ENCODE measurements around the gene CXXC5. TPM values are rescaled to one million over a fixed set of nuclear protein-coding genes. Genes with fewer than 3 reads are reported as not detected.

CXXC5 gene
- total and polyA plus RNA-seq, 9 of the 15 experiments (the other 6 are each of a cell fraction or from before 2014, with no cell fraction given): 1.9 to 123 (median 45.8) TPM

GRCh38 chr5:139669662-139670368 lies 21.7 kb downstream of the CXXC5 start (continued):
- TF ChIP-seq ZBTB11 (CRISPR knock-in tag; IDR thresholded peaks at IDR 0.05) (peak in 1 of 3 experiments; percentile 81; a peak in 2 of 6 replicates), MAFG (tag; conservative IDR thresholded peaks at IDR 0.05) (no peak), KDM1A (IDR thresholded peaks at IDR 0.05) (peak; percentile 47 to 81; a peak in 2 of 4 replicates), SMARCA4 (IDR thresholded peaks at IDR 0.05) (peak; percentile 93), GABPB1 (CRISPR knock-in tag; IDR thresholded peaks at IDR 0.05) (peak; percentile 73; the same call in 1 of the 2 replicates), ZNF644 (tag; IDR thresholded peaks at IDR 0.05; ENCODE audit: low read depth) (peak; percentile 84), DACH1 (IDR thresholded peaks at IDR 0.05; ENCODE audit: partially characterized antibody) (peak; percentile 95), TAF1 (IDR thresholded peaks at IDR 0.05; ENCODE audit: control insufficient read depth, extremely low read depth, insufficient read depth, low read length, severe bottlenecking) (peak; percentile 64), MTA2 (IDR thresholded peaks at IDR 0.05; ENCODE audit: low read depth) (peak; percentile 89), RBFOX2 (IDR thresholded peaks at IDR 0.05; ENCODE audit: low read depth, low read length) (peak; percentile 77), MNT (conservative IDR thresholded peaks at IDR 0.05) (peak; percentile 73 to 92), KLF6 (CRISPR knock-in tag; IDR thresholded peaks at IDR 0.05; ENCODE audit: borderline replicate concordance) (peak; percentile 69; the same call in 1 of the 2 replicates)
- TF ChIP-seq, protein P1, sequence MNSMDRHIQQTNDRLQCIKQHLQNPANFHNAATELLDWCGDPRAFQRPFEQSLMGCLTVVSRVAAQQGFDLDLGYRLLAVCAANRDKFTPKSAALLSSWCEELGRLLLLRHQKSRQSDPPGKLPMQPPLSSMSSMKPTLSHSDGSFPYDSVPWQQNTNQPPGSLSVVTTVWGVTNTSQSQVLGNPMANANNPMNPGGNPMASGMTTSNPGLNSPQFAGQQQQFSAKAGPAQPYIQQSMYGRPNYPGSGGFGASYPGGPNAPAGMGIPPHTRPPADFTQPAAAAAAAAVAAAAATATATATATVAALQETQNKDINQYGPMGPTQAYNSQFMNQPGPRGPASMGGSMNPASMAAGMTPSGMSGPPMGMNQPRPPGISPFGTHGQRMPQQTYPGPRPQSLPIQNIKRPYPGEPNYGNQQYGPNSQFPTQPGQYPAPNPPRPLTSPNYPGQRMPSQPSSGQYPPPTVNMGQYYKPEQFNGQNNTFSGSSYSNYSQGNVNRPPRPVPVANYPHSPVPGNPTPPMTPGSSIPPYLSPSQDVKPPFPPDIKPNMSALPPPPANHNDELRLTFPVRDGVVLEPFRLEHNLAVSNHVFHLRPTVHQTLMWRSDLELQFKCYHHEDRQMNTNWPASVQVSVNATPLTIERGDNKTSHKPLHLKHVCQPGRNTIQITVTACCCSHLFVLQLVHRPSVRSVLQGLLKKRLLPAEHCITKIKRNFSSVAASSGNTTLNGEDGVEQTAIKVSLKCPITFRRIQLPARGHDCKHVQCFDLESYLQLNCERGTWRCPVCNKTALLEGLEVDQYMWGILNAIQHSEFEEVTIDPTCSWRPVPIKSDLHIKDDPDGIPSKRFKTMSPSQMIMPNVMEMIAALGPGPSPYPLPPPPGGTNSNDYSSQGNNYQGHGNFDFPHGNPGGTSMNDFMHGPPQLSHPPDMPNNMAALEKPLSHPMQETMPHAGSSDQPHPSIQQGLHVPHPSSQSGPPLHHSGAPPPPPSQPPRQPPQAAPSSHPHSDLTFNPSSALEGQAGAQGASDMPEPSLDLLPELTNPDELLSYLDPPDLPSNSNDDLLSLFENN (IDR thresholded peaks at IDR 0.05; ENCODE audit: low read depth in 2 of 2, low read length in 2 of 2): peak in 1 of 2 experiments; percentile 96; a peak in 2 of 4 replicates
- TF ChIP-seq, protein P2, sequence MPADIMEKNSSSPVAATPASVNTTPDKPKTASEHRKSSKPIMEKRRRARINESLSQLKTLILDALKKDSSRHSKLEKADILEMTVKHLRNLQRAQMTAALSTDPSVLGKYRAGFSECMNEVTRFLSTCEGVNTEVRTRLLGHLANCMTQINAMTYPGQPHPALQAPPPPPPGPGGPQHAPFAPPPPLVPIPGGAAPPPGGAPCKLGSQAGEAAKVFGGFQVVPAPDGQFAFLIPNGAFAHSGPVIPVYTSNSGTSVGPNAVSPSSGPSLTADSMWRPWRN (IDR thresholded peaks at IDR 0.05; ENCODE audit: low read depth): peak; percentile 83

All from K562 (cell line).